A673 (cell line): ENCODE results near the gene CLEC5A. TPM values are rescaled to one million over a fixed set of nuclear protein-coding genes. Genes with fewer than 3 reads are reported as not detected.
A peak's percentile ranks its signal among the peaks of the same experiment; 100 is the strongest.
"Not testable (repeated sequence)": the region's sequence is repeated elsewhere in the genome, so short reads cannot be mapped to it uniquely, and the experiment has no call there.

Source experiments
- BruUV-seq: library from RNA; stranded (reverse); fragments of 400-500 nt; replicated peaks from 2 replicates; lab custom pipeline; 2021; lab: Mats Ljungman, UMichigan
- CTCF ChIA-PET: fragments of 300-600 bp; sonication (Branson Sonifier 250); formaldehyde crosslinking; loops from one replicate; lab custom pipeline; 2022; ENCODE audit warnings: antibody characterized with exemption; lab: Charles Lee
- POLR2A ChIA-PET: fragments of 300-600 bp; sonication (Branson Sonifier 250); formaldehyde crosslinking; loops from one replicate; lab custom pipeline; 2022; ENCODE audit warnings: antibody characterized with exemption; ENCODE audit not compliant: low non-redundant PET; lab: Charles Lee
- DNase-seq: peaks from one replicate; pipeline ENCODE4 v3.0.0-alpha.2; 2015; ENCODE audit warnings: low spot score
- H3K27ac ChIP-seq: fragments of 200-600 bp; sonication (generic); 2 replicates; pipeline ENCODE4 v1.5.1; 2016; ENCODE audit warnings: mixed run types, low read depth, mild to moderate bottlenecking, mixed read lengths, antibody characterized with exemption, low read length; ENCODE audit not compliant: poor library complexity, severe bottlenecking
- H3K27me3 ChIP-seq: fragments of 200-600 bp; sonication (generic); replicated peaks from 2 replicates; pipeline ENCODE4 v1.6.1; 2017; ENCODE audit warnings: mixed run types, low read depth, mild to moderate bottlenecking, mixed read lengths, antibody characterized with exemption, low read length; ENCODE audit not compliant: insufficient read depth, poor library complexity
- H3K36me3 ChIP-seq: fragments of 200-600 bp; sonication (generic); 2 replicates; pipeline ENCODE4 v1.6.1; 2016; ENCODE audit warnings: mixed run types, mild to moderate bottlenecking, mixed read lengths, antibody characterized with exemption, low read length; ENCODE audit not compliant: insufficient read depth, poor library complexity, severe bottlenecking
- H3K4me1 ChIP-seq: fragments of 200-600 bp; sonication (generic); 2 replicates; pipeline ENCODE4 v1.6.1; 2017; ENCODE audit warnings: mixed run types, mild to moderate bottlenecking, mixed read lengths, antibody characterized with exemption, low read length; ENCODE audit not compliant: insufficient read depth, poor library complexity, severe bottlenecking
- H3K4me3 ChIP-seq: fragments of 200-600 bp; sonication (generic); 2 replicates; pipeline ENCODE4 v1.5.1; 2016; ENCODE audit warnings: low read depth, mixed run types, mild to moderate bottlenecking, mixed read lengths, low read length; ENCODE audit not compliant: poor library complexity, severe bottlenecking
- H3K9me3 ChIP-seq: fragments of 200-600 bp; sonication (generic); 2 replicates; pipeline ENCODE4 v1.6.1; 2016; ENCODE audit warnings: mixed run types, low read depth, mild to moderate bottlenecking, mixed read lengths, antibody characterized with exemption, low read length; ENCODE audit not compliant: poor library complexity, severe bottlenecking
- EZH2 ChIP-seq: fragments of 200-600 bp; sonication (generic); IDR thresholded peaks from 2 replicates; pipeline ENCODE4 v1.6.1; 2017; ENCODE audit warnings: borderline replicate concordance, low read depth, mild to moderate bottlenecking, mixed read lengths, antibody characterized with exemption, low read length; ENCODE audit not compliant: poor library complexity, severe bottlenecking
- intact Hi-C: fragments of 100-400 bp; cut with micrococcal nuclease; formaldehyde crosslinking; loops from one replicate; pipeline ENCODE4 v1.10.0; 2022; ENCODE audit not compliant: unreplicated experiment
- total RNA-seq: library from RNA; stranded (reverse); gene quantifications from 2 replicates; pipeline ENCODE4 v1.2.3, GENCODE V29; 2021
- TF ChIP-seq, protein P1 (sequence below): fragments of 300-800, 200-600 bp; sonication (generic); conservative IDR thresholded peaks from 2 replicates; pipeline ENCODE4 v1.5.1; 2017; ENCODE audit warnings: low read depth, mild to moderate bottlenecking, antibody characterized with exemption, low read length, moderate library complexity, mixed read lengths

CLEC5A gene
- total RNA-seq, 1 experiment from 2014 or later, result not detected

DNA sequence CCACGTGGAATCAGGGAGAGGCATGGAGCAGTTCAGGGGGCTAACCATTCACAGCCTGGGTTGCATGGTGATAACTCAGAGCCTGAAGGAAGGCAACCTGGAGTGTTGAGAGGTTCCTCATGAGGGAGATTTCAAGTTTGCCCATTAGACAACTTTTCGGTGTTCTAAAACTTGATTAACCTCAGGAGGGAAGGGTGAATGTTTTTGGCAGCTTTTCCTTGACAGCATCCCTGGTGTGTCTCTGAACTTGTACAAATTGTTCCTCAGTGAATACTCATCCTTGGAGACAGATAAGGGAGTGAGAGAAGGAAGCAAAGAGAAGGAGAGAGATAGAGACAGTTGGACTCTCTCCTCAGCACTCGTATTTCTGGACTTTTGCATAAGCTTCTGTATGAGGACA lies 30.7 kb downstream of the CLEC5A start, which contains the start of gene OR9A4:
TSS of gene OR9A4 (plus strand) at position 301 of the 400 bp plus-strand sequence. CDS start 2,477 bp downstream, outside the sequence.
- Histone ChIP-seq H3K9me3 (no peaks in the 10 kb centered on the region), H3K4me1 (no peaks in the 10 kb centered on the region), H3K27ac (no peak within 1 kb of the TSS), H3K4me3 (no peak within 1 kb of the TSS), H3K27me3 (no peaks in the 10 kb centered on the region), H3K36me3 (no peaks in the 10 kb centered on the region)
- intact Hi-C loops, result no loop called here
- TF ChIP-seq EZH2, result no peak
- TF ChIP-seq, protein P1, sequence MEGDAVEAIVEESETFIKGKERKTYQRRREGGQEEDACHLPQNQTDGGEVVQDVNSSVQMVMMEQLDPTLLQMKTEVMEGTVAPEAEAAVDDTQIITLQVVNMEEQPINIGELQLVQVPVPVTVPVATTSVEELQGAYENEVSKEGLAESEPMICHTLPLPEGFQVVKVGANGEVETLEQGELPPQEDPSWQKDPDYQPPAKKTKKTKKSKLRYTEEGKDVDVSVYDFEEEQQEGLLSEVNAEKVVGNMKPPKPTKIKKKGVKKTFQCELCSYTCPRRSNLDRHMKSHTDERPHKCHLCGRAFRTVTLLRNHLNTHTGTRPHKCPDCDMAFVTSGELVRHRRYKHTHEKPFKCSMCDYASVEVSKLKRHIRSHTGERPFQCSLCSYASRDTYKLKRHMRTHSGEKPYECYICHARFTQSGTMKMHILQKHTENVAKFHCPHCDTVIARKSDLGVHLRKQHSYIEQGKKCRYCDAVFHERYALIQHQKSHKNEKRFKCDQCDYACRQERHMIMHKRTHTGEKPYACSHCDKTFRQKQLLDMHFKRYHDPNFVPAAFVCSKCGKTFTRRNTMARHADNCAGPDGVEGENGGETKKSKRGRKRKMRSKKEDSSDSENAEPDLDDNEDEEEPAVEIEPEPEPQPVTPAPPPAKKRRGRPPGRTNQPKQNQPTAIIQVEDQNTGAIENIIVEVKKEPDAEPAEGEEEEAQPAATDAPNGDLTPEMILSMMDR, result no peak
- ChIA-PET POLR2A (no interaction called here), CTCF (no interaction called here)
- DNase-seq, result no peak
- no TSS peak for BruUV-seq

DNA sequence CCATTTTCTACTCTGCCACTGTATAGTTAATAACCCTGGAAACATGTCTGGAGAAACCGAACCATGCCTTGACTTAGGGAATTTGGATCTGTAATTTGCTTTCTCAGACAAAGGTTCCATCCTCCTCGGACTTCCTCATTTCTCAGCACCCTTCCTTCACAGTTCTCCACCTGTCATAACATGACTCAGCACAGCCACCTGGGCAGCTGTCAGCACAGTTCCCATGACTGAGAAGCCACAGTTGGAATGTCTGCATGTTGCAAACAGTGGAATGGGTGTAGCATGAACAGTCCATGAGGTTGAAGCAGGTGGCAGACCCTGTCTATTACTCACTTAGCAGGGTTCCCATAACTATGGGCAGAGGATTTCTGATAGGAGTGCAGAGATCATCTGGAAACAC lies 31.2 kb downstream of the CLEC5A start:
- TF ChIP-seq, protein P1, result no peak
- no peak for TF ChIP-seq EZH2
- Histone ChIP-seq H3K36me3 (no peaks in the 10 kb centered on the region), H3K4me3 (no peak overlapping the region), H3K4me1 (no peaks in the 10 kb centered on the region), H3K27me3 (no peaks in the 10 kb centered on the region), H3K27ac (no peak overlapping the region), H3K9me3 (no peaks in the 10 kb centered on the region)
- no peak for DNase-seq
- no TSS peak for BruUV-seq
- ChIA-PET CTCF (no interaction called here), POLR2A (no interaction called here)
- intact Hi-C loops, result no loop called here

DNA sequence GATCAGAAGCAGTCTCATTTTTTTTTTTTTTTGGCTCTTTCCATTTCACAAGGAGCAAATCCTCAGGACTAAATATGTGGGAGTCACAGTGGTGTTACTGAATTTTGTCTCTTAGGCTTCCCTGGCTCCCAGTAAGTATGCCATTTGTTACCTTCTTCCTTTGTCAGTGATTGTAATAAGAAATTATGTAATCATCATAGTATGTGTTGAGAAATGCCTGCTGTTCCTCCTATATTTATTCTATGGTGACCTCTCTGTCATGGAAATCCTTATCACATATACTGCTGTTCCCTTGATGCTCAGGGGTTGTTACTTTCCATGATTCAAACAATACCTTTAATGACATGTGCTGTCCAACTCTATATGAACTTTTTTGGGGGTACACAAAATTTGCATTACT lies 35.4 kb downstream of the CLEC5A start:
- no peak for DNase-seq
- Histone ChIP-seq H3K9me3 (no peaks in the 10 kb centered on the region), H3K27me3 (no peaks in the 10 kb centered on the region), H3K4me3 (no peak overlapping the region), H3K4me1 (no peaks in the 10 kb centered on the region), H3K36me3 (no peaks in the 10 kb centered on the region), H3K27ac (no peak overlapping the region)
- CTCF ChIA-PET, result no interaction called here
- POLR2A ChIA-PET, result no interaction called here
- no peak for TF ChIP-seq EZH2
- intact Hi-C loops, result no loop called here
- no TSS peak for BruUV-seq

DNA sequence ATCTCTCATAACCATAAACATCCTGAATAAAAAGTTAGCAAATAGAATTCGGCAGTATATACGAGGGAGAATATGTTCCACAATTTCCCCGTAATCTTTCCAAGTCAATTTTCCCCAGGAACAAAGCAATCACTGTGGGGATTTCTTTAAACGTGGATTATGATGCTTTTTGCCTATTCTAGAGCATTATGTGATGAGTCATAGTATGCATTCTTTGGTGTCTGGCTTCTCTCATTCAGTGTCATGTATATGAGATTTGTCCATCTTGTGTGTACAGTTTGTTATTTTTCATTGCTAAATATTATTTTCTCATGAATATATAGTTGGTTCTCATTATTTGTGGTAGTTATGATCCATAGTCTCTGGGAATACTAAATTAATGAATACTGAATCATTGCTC lies 40.5 kb downstream of the CLEC5A start:
- Histone ChIP-seq H3K9me3 (no peaks in the 10 kb centered on the region), H3K36me3 (no peaks in the 10 kb centered on the region), H3K27ac (no peak overlapping the region), H3K4me3 (no peak overlapping the region), H3K4me1 (no peaks in the 10 kb centered on the region), H3K27me3 (no peaks in the 10 kb centered on the region)
- intact Hi-C loops, result no loop called here
- ChIA-PET POLR2A (no interaction called here), CTCF (no interaction called here)
- DNase-seq, result peak; percentile 2
- TF ChIP-seq, protein P1, result no peak
- TF ChIP-seq EZH2, result no peak
- BruUV-seq, result no TSS peak

DNA sequence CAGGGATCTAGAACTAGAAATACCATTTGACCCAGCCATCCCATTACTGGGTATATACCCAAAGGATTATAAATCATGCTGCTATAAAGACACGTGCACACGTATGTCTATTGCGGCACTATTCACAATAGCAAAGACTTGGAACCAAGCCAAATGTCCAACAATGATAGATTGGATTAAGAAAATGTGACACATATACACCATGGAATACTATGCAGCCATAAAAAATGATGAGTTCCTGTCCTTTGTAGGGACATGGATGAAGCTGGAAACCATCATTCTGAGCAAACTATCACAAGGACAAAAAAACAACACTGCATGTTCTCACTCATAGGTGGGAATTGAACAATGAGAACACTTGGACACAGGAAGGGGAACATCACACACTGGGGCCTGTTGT lies 47.4 kb downstream of the CLEC5A start:
- H3K27ac ChIP-seq, POLR2A ChIA-PET: not testable (repeated sequence)

More for the DNA sequence above, 47.4 kb downstream of the CLEC5A start:
- DNase-seq, H3K4me1 ChIP-seq, H3K27me3 ChIP-seq, BruUV-seq, CTCF ChIA-PET, H3K36me3 ChIP-seq, intact Hi-C loops, H3K4me3 ChIP-seq, H3K9me3 ChIP-seq: not testable (repeated sequence)
